ENCODE data around the gene KSR2. TPM values are rescaled to one million over a fixed set of nuclear protein-coding genes. Genes with fewer than 3 reads are reported as not detected.

KSR2 gene
- total and polyA plus RNA-seq, 2 donors from 2014 or later: 0.34 to 2.9 TPM

DNA sequence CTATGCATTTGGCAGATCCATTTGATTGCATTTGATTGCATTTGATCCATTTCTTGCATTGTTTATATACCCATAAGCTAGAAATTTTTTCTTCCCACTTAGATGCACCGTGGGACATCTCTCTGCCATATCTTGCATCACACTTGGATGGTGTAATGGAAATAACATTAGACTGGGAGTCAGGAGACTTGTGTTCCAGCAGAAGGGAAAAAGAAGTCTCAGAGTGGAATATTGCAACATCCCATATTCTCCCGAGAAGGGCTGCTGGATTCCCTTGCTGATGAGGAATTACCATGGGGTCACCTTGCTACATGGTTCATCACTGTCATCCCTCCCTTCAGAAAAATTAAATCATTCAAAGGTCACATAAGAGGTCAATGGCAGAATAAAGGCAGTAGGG lies 78.1 kb downstream of the KSR2 start:
- no peaks in the 10 kb centered on the region for H3K36me3 ChIP-seq (ENCODE audit: control insufficient read depth in 2 of 3, insufficient read depth in 3 of 3, low read length in 3 of 3)
- DNase-seq: no peak
- intact Hi-C loops (cut with DNase I): no loop called here
- H3K4me3 ChIP-seq (ENCODE audit: low read length in 3 of 3): no peak overlapping the region
- H3K9ac ChIP-seq (ENCODE audit: low read length in 3 of 3): no peak overlapping the region
- H3K9me3 ChIP-seq (ENCODE audit: control insufficient read depth in 2 of 3, insufficient read depth in 1 of 3, low read length in 3 of 3): no peaks in the 10 kb centered on the region
- no peaks in the 10 kb centered on the region for H3K4me1 ChIP-seq (ENCODE audit: control insufficient read depth in 2 of 3, insufficient read depth in 2 of 3, low read depth in 1 of 3, low read length in 3 of 3)
- no peaks in the 10 kb centered on the region for H3K27me3 ChIP-seq (ENCODE audit: control insufficient read depth, insufficient read depth, low read length)
- TF ChIP-seq, protein P1, sequence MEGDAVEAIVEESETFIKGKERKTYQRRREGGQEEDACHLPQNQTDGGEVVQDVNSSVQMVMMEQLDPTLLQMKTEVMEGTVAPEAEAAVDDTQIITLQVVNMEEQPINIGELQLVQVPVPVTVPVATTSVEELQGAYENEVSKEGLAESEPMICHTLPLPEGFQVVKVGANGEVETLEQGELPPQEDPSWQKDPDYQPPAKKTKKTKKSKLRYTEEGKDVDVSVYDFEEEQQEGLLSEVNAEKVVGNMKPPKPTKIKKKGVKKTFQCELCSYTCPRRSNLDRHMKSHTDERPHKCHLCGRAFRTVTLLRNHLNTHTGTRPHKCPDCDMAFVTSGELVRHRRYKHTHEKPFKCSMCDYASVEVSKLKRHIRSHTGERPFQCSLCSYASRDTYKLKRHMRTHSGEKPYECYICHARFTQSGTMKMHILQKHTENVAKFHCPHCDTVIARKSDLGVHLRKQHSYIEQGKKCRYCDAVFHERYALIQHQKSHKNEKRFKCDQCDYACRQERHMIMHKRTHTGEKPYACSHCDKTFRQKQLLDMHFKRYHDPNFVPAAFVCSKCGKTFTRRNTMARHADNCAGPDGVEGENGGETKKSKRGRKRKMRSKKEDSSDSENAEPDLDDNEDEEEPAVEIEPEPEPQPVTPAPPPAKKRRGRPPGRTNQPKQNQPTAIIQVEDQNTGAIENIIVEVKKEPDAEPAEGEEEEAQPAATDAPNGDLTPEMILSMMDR (IDR thresholded peaks at IDR 0.05; ENCODE audit: borderline replicate concordance, extremely low read depth, insufficient read depth): no peak
- no peak for FAIRE-seq
- no peak overlapping the region for H3K27ac ChIP-seq (ENCODE audit: low read depth in 2 of 2, low read length in 2 of 2)

DNA sequence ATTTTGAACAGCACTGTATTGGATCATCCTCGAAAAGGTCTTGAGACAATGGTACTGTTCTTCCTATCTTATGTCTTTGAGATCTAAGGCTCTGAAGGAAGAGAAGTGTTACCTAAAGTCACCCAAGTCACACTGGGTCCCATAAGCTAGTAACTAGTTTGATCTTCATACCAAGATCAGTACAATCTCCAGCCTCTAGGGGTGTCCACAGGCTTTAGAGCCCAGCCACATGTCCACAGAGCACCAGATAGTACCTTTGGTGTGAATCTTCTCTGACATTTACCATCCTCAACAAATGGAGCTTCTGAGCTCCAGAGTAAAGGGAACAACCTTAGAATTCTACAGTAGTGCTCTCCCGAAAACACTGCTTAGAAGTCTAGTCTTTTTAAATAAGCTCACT lies 78.7 kb downstream of the KSR2 start:
- no peak overlapping the region for H3K9ac ChIP-seq (ENCODE audit: low read length in 3 of 3)
- no peak overlapping the region for H3K27ac ChIP-seq (ENCODE audit: low read depth in 2 of 2, low read length in 2 of 2)
- TF ChIP-seq, protein P1 (IDR thresholded peaks at IDR 0.05; ENCODE audit: borderline replicate concordance, extremely low read depth, insufficient read depth): no peak
- DNase-seq (no peak), FAIRE-seq (no peak)
- no peaks in the 10 kb centered on the region for H3K9me3 ChIP-seq (ENCODE audit: control insufficient read depth in 2 of 3, insufficient read depth in 1 of 3, low read length in 3 of 3)
- intact Hi-C loops (cut with DNase I): no loop called here
- no peaks in the 10 kb centered on the region for H3K4me1 ChIP-seq (ENCODE audit: control insufficient read depth in 2 of 3, insufficient read depth in 2 of 3, low read depth in 1 of 3, low read length in 3 of 3)
- no peaks in the 10 kb centered on the region for H3K36me3 ChIP-seq (ENCODE audit: control insufficient read depth in 2 of 3, insufficient read depth in 3 of 3, low read length in 3 of 3)
- no peak overlapping the region for H3K4me3 ChIP-seq (ENCODE audit: low read length in 3 of 3)
- H3K27me3 ChIP-seq (ENCODE audit: control insufficient read depth, insufficient read depth, low read length): no peaks in the 10 kb centered on the region

DNA sequence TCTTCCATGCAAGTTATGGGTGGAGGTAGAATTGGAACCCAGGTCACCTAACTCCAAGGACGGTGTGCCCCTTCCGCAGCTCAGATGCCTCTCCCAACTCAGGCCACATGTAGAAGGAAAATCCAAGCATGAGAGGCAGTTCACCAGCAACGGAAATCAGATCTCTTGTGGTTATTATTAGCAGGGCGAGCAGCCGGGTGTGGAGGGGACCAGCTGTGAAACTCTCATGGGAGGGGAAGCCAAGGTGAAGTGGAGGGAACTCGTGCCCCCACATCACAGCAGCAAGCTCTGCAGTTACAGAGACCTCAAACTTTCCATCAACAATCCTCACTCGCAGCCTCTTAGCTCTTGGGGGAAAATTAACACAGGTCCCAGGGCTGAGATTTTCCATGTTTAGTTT lies 79.7 kb downstream of the KSR2 start:
- no peaks in the 10 kb centered on the region for H3K36me3 ChIP-seq (ENCODE audit: control insufficient read depth in 2 of 3, insufficient read depth in 3 of 3, low read length in 3 of 3)
- H3K27ac ChIP-seq (ENCODE audit: low read depth in 2 of 2, low read length in 2 of 2): no peak overlapping the region
- intact Hi-C loops (cut with DNase I): no loop called here
- H3K9me3 ChIP-seq (ENCODE audit: control insufficient read depth in 2 of 3, insufficient read depth in 1 of 3, low read length in 3 of 3): no peaks in the 10 kb centered on the region
- H3K9ac ChIP-seq (ENCODE audit: low read length in 3 of 3): no peak overlapping the region
- FAIRE-seq (no peak), DNase-seq (no peak)
- no peaks in the 10 kb centered on the region for H3K4me1 ChIP-seq (ENCODE audit: control insufficient read depth in 2 of 3, insufficient read depth in 2 of 3, low read depth in 1 of 3, low read length in 3 of 3)
- no peak overlapping the region for H3K4me3 ChIP-seq (ENCODE audit: low read length in 3 of 3)
- TF ChIP-seq, protein P1 (IDR thresholded peaks at IDR 0.05; ENCODE audit: borderline replicate concordance, extremely low read depth, insufficient read depth): no peak
- no peaks in the 10 kb centered on the region for H3K27me3 ChIP-seq (ENCODE audit: control insufficient read depth, insufficient read depth, low read length)

DNA sequence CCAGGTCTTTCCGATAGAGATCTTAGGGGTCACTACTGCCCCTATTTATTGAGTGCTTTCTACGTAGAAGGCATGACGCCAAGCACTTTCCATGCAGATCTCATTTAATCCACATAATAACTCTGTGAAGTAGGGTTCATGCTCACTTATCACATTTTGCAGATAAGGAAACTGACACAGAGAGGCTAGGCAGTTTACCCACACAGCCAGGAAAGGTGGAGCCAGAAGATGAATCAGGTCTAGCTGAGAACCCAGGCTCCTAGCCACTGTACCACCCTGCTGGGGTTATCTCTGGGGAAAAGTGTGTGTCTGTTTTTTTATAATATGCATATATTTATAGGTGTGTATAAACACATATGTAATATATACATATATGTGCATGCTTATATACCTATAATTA lies 83.6 kb downstream of the KSR2 start:
- no peaks in the 10 kb centered on the region for H3K27me3 ChIP-seq (ENCODE audit: control insufficient read depth, insufficient read depth, low read length)
- H3K36me3 ChIP-seq (ENCODE audit: control insufficient read depth in 2 of 3, insufficient read depth in 3 of 3, low read length in 3 of 3): no peaks in the 10 kb centered on the region
- H3K27ac ChIP-seq (ENCODE audit: low read depth in 2 of 2, low read length in 2 of 2): no peak overlapping the region
- H3K4me3 ChIP-seq (ENCODE audit: low read length in 3 of 3): no peak overlapping the region
- DNase-seq (no peak), FAIRE-seq (no peak)
- TF ChIP-seq, protein P1 (IDR thresholded peaks at IDR 0.05; ENCODE audit: borderline replicate concordance, extremely low read depth, insufficient read depth): no peak
- H3K9me3 ChIP-seq (ENCODE audit: control insufficient read depth in 2 of 3, insufficient read depth in 1 of 3, low read length in 3 of 3): no peaks in the 10 kb centered on the region
- intact Hi-C loops (cut with DNase I): no loop called here
- H3K4me1 ChIP-seq (ENCODE audit: control insufficient read depth in 2 of 3, insufficient read depth in 2 of 3, low read depth in 1 of 3, low read length in 3 of 3): no peaks in the 10 kb centered on the region
- H3K9ac ChIP-seq (ENCODE audit: low read length in 3 of 3): no peak overlapping the region
